Adrenal gland (tissue), 5 donors: ENCODE measurements around the gene DIS3L.

Experiments used
- CTCF ChIP-seq, 6 experiments: fragments of 450-650 bp in 4 of 6; fragments of 200-600 bp in 2 of 6; sonication (generic) in 1 of 6; IDR thresholded peaks; 1 replicate in 5 of 6; 2 replicates in 1 of 6; pipeline versions ENCODE4 v1.5.1 to v1.8.0; 2016 to 2021; ENCODE audit warnings: antibody characterized with exemption in 6 of 6, mild to moderate bottlenecking in 2 of 6, moderate library complexity in 1 of 6
- POLR2A ChIP-seq, 2 donors: fragments of 450-650 bp; IDR thresholded peaks; one replicate each; pipeline ENCODE4 v1.6.1; 2017; ENCODE audit warnings: antibody characterized with exemption in 2 of 2, mild to moderate bottlenecking in 2 of 2, moderate library complexity in 1 of 2
- donor health status: DM: no; HTN: no; CAD: no.

GRCh38 chr15:66278671-66279070, 14.7 kb upstream of the DIS3L start:
- no peak for TF ChIP-seq CTCF (IDR thresholded peaks at IDR 0.05)
- no peak for TF ChIP-seq POLR2A (IDR thresholded peaks at IDR 0.05)
